Endothelial cell (in vitro differentiated cells): ENCODE data around the gene SLC7A1. TPM values are rescaled to one million over a fixed set of nuclear protein-coding genes. Genes with fewer than 3 reads are reported as not detected.

Experiments used
- DNase-seq: peaks from one replicate; pipeline ENCODE4 v3.0.0; 2021; ENCODE audit warnings: low spot score
- H3K27ac Mint-ChIP-seq: one replicate; pipeline ENCODE4 v1.8.0; 2021; ENCODE audit warnings: mixed read lengths, inconsistent platforms; ENCODE audit not compliant: unreplicated experiment
- H3K27me3 Mint-ChIP-seq: one replicate; pipeline ENCODE4 v1.8.0; 2021; ENCODE audit warnings: mild to moderate bottlenecking, moderate library complexity, mixed read lengths, inconsistent platforms; ENCODE audit not compliant: unreplicated experiment
- H3K36me3 Mint-ChIP-seq: one replicate; pipeline ENCODE4 v1.8.0; 2021; ENCODE audit warnings: mild to moderate bottlenecking, low read depth, mixed read lengths, inconsistent platforms; ENCODE audit not compliant: unreplicated experiment
- H3K4me1 Mint-ChIP-seq: one replicate; pipeline ENCODE4 v1.8.0; 2021; ENCODE audit warnings: mild to moderate bottlenecking, mixed read lengths, inconsistent platforms; ENCODE audit not compliant: unreplicated experiment
- H3K4me3 Mint-ChIP-seq: one replicate; pipeline ENCODE4 v1.8.0; 2021; ENCODE audit warnings: mild to moderate bottlenecking, mixed read lengths, inconsistent platforms; ENCODE audit not compliant: unreplicated experiment
- H3K9me3 Mint-ChIP-seq: one replicate; pipeline ENCODE4 v1.8.0; 2021; ENCODE audit warnings: mixed read lengths, inconsistent platforms; ENCODE audit not compliant: unreplicated experiment
- CTCF ChIP-seq: fragments of 200-600 bp; sonication (generic); IDR thresholded peaks from one replicate; pipeline ENCODE4 v1.5.0; 2021; ENCODE audit warnings: antibody characterized with exemption; ENCODE audit not compliant: unreplicated experiment
- total RNA-seq: library from RNA; stranded (reverse); fragmentation: NEBNext Ultra II Directional; extraction: Animal tissue kit (Norgen Biotek cat#: 25700); gene quantifications from one replicate; pipeline ENCODE4 v1.2.1, GENCODE V29; 2021; ENCODE audit not compliant: unreplicated experiment

SLC7A1 gene
- total RNA-seq, 1 donor from 2014 or later = 17.4 TPM

GRCh38 chr13:29493796-29494195 is 101.7 kb downstream of the SLC7A1 start:
- peaks cover 3% of the 10 kb centered on the region for H3K4me1 Mint-ChIP-seq
- no peak overlapping the region for H3K27ac Mint-ChIP-seq
- H3K4me3 Mint-ChIP-seq = no peak overlapping the region
- H3K9me3 Mint-ChIP-seq = no peaks in the 10 kb centered on the region
- H3K36me3 Mint-ChIP-seq = no peaks in the 10 kb centered on the region
- H3K27me3 Mint-ChIP-seq = peaks cover 2% of the 10 kb centered on the region
- TF ChIP-seq CTCF = no peak
- DNase-seq = no peak

- DNase-seq = no peak
- H3K4me3 Mint-ChIP-seq = no peak overlapping the region
- no peaks in the 10 kb centered on the region for H3K9me3 Mint-ChIP-seq
- H3K27ac Mint-ChIP-seq = no peak overlapping the region
- no peak for TF ChIP-seq CTCF
- H3K36me3 Mint-ChIP-seq = no peaks in the 10 kb centered on the region
- H3K4me1 Mint-ChIP-seq = peaks cover 7% of the 10 kb centered on the region
- no peaks in the 10 kb centered on the region for H3K27me3 Mint-ChIP-seq
Measured at GRCh38 chr13:29491248-29491647, 104.2 kb downstream of the SLC7A1 start.

- H3K36me3 Mint-ChIP-seq = no peaks in the 10 kb centered on the region
- no peak for DNase-seq
- H3K4me1 Mint-ChIP-seq = peaks cover 6% of the 10 kb centered on the region
- TF ChIP-seq CTCF = no peak
- no peak overlapping the region for H3K27ac Mint-ChIP-seq
- H3K27me3 Mint-ChIP-seq = no peaks in the 10 kb centered on the region
- H3K4me3 Mint-ChIP-seq = no peak overlapping the region
- H3K9me3 Mint-ChIP-seq = no peaks in the 10 kb centered on the region
Measured at GRCh38 chr13:29490561-29490885, 105.0 kb downstream of the SLC7A1 start.

DNA sequence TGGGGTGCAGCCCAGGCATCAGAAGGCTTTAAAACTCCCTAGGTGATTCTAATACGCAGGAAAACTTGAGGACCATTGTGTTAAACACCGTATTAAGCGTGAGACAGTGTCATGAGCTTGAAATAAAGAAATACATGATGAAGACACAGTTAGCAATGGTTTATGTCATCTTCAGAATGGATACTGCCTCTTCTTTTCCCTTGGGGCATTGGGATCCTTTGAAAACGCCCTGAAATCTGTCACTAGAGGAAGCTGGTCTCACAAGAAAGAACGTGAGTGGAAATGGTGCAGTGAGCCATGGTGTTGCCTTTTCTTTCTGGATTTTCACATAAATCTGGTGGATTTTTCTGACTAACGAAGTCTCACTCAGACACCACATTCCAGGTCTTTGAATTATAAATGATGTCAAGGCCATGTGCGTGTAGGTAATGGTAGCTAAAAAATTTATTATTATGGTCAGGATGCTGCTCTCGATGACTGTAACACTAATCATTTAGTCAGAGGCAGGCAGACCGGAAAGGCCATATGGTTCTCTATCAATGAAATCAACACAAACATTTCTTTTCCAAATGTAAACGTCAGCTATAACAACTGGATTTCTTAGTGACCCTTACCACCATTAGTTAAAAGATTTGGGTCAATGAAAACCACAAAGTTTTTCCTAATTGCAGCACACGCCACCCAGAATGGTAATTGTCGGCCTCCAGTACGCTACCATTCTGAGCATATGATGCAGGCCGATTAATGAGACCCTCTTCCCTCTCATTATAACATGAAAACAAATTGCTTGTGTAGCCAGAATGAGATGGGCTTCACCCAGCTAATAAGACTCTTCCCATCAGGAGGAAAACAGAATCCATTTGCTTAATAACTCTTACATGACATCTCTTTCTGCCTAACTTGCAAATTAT is 105.6 kb downstream of the SLC7A1 start:
- DNase-seq = no peak
- Mint-ChIP-seq H3K27ac (no peak overlapping the region), H3K4me3 (no peak overlapping the region), H3K27me3 (no peaks in the 10 kb centered on the region), H3K9me3 (no peaks in the 10 kb centered on the region), H3K4me1 (peaks cover 6% of the 10 kb centered on the region), H3K36me3 (no peaks in the 10 kb centered on the region)
- TF ChIP-seq CTCF = no peak
